Measurements from ENCODE around the gene GNAS.

DNA sequence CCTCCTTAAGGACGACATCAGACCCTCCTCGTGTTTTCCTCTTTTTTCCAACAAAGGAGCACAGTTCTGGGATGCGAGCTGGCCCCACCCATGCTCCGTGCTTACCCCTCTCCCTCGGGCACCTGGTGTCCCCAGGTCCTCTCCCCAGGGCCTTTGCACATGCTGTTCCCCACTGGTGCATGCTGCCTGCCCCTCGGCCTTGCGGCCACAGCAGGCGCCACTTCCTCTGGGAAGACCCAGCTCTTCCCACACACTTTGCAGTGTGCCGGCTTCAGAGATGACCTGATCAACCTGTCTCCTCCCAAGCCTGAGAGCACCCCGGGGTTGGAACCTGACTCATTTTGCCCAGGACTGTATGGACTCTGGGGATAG is 41.7 kb upstream of the GNAS start:
- TF ChIP-seq, protein P1, sequence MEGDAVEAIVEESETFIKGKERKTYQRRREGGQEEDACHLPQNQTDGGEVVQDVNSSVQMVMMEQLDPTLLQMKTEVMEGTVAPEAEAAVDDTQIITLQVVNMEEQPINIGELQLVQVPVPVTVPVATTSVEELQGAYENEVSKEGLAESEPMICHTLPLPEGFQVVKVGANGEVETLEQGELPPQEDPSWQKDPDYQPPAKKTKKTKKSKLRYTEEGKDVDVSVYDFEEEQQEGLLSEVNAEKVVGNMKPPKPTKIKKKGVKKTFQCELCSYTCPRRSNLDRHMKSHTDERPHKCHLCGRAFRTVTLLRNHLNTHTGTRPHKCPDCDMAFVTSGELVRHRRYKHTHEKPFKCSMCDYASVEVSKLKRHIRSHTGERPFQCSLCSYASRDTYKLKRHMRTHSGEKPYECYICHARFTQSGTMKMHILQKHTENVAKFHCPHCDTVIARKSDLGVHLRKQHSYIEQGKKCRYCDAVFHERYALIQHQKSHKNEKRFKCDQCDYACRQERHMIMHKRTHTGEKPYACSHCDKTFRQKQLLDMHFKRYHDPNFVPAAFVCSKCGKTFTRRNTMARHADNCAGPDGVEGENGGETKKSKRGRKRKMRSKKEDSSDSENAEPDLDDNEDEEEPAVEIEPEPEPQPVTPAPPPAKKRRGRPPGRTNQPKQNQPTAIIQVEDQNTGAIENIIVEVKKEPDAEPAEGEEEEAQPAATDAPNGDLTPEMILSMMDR (IDR thresholded peaks at IDR 0.05) = no peak
- TF ChIP-seq POLR2A (IDR thresholded peaks at IDR 0.05) = no peak

Measured in thyroid gland (tissue), 4 donors.